Stimulated activated CD4-positive, alpha-beta T cell treated with anti-CD3 and anti-CD28 coated beads, Interleukin-1b, Interleukin-23, amount 100 ng/mL, for 4 hours (primary cell): ENCODE measurements around the gene ARFGEF3.

Experiments
- DNase-seq, 2 donors: peaks; one replicate each; pipeline ENCODE4 v3.0.0-alpha.2; 2020; ENCODE audit warnings: low read depth in 2 of 2

Gene ARFGEF3

GRCh38 chr6:138241934-138242333 is 80.2 kb downstream of the ARFGEF3 start:
- DNase-seq: no peak

GRCh38 chr6:138242987-138243592 is 81.4 kb downstream of the ARFGEF3 start:
- no peak for DNase-seq

GRCh38 chr6:138245751-138246150 is 84.0 kb downstream of the ARFGEF3 start:
- DNase-seq: no peak

- no peak for DNase-seq
Observed at GRCh38 chr6:138246650-138247440, 85.1 kb downstream of the ARFGEF3 start.

- DNase-seq: no peak
Observed at GRCh38 chr6:138248011-138248410, 86.3 kb downstream of the ARFGEF3 start.

- DNase-seq: no peak
Observed at GRCh38 chr6:138248878-138249277, 87.1 kb downstream of the ARFGEF3 start.

- DNase-seq: no peak
Observed at GRCh38 chr6:138250053-138250452, 88.3 kb downstream of the ARFGEF3 start.

GRCh38 chr6:138250513-138251247 is 88.9 kb downstream of the ARFGEF3 start:
- no peak for DNase-seq

- no peak for DNase-seq
Observed at GRCh38 chr6:138253731-138254130, 92.0 kb downstream of the ARFGEF3 start.

GRCh38 chr6:138255443-138255842 is 93.7 kb downstream of the ARFGEF3 start:
- no peak for DNase-seq

- no peak for DNase-seq
Observed at GRCh38 chr6:138257638-138258040, 95.9 kb downstream of the ARFGEF3 start.

GRCh38 chr6:138258197-138258596 is 96.5 kb downstream of the ARFGEF3 start:
- no peak for DNase-seq

- no peak for DNase-seq
Observed at GRCh38 chr6:138258991-138259390, 97.3 kb downstream of the ARFGEF3 start.

GRCh38 chr6:138261116-138261780 is 99.5 kb downstream of the ARFGEF3 start:
- no peak for DNase-seq

- no peak for DNase-seq
Observed at GRCh38 chr6:138263963-138264362, 102.2 kb downstream of the ARFGEF3 start.

GRCh38 chr6:138264372-138264880 is 102.7 kb downstream of the ARFGEF3 start:
- no peak for DNase-seq

- DNase-seq: no peak
Observed at GRCh38 chr6:138266095-138266494, 104.4 kb downstream of the ARFGEF3 start.

GRCh38 chr6:138267971-138268895 is 106.5 kb downstream of the ARFGEF3 start:
- no peak for DNase-seq

- DNase-seq: no peak
Observed at GRCh38 chr6:138271451-138271850, 109.7 kb downstream of the ARFGEF3 start.

- DNase-seq: no peak
Observed at GRCh38 chr6:138272533-138273315, 111.0 kb downstream of the ARFGEF3 start.
